ENCODE data around the gene PTPRT.

GRCh38 chr20:42961771-42962170 lies 227.9 kb downstream of the PTPRT start:
- TF ChIP-seq CTCF (conservative IDR thresholded peaks at IDR 0.05; ENCODE audit: low read depth, low read length) (no peak), EZH2 (IDR thresholded peaks at IDR 0.05; ENCODE audit: low read length, unreplicated experiment) (no peak)

All from PC-3 (cell line).